ENCODE results near the gene ELOF1. TPM values are rescaled to one million over a fixed set of nuclear protein-coding genes. Genes with fewer than 3 reads are reported as not detected.
"Not testable (repeated sequence)": the region's sequence is repeated elsewhere in the genome, so short reads cannot be mapped to it uniquely, and the experiment has no call there.

Gene ELOF1
- 48.5 and 49.4 TPM in 2 replicates for total RNA-seq (2022)
- percentile 64 among the genes with signal in this experiment for Bru-seq, nascent RNA
- percentile 74 among the genes with signal in this experiment for BruChase-seq, experiment 1, labeled RNA remaining after a 2-hour chase
- BruChase-seq, experiment 2, labeled RNA remaining after a 6-hour chase: percentile 82 among the genes with signal in this experiment
- long read RNA-seq, transcript ELOF1-201 (4 exons, 1,019 nt): major isoform, 22 of 37 reads
- long read RNA-seq, partial matches to known transcripts: 9 of 37 reads
- long read RNA-seq, other reads (novel, unspliced or antisense): 5 of 37 reads

DNA sequence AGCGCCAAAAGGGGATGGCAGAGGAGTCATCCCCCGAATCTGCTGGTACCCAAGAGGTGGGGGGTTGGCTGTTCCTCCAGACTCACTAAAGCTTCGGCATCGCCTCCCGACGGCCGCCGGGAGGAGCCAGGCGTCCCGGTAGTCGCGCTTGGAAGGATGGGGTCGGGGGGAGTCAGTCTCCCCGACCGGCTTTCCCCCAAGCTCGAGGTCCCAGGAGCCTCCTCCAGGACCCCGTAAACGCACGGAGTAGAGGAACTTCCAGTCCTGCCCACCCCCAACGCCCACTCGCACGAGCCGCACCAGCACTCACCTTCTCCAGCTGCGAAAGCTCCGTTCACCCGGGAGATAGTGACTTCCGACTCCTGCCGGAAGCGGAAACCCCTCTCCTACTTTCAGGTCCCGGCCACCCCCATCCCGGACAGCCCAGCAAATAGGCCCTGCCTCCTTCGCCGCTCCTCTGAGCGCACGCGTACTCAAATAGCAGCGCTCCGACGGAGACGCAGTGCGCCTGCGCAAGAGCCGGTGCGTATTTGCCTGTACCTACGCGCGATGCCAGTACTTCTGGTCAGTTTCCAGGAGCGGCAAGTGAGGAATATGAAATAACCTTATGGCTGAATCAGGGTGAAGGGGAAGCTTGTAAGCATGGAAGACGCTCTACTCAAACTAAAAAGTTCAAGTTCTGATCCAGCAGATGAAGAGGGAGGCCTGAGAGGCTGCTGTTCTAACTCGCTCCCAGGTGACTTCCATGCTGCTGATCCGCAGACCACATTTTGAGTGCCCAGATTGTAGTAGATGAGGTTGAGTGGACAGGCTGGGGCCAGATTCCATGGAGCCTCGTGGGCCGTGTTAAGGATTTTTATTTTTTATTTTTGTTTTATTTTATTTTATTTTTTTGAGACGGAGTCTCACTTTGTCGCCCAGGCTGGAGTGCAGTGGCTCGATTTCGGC lies at the start of gene ELOF1:
Gene ELOF1, minus strand, starts transcription at position 350 of the 948 bp plus-strand sequence. CDS start 4,883 bp downstream, outside the sequence.
- H3K4me3 Mint-ChIP-seq (ENCODE audit: unreplicated experiment): peak within 1 kb of the TSS; percentile 90
- BruUV-seq (replicated peaks): TSS peak; percentile 96
- H3K36me3 Mint-ChIP-seq (ENCODE audit: insufficient read depth, unreplicated experiment): peaks cover 18% of the 10 kb centered on the region
- Histone ChIP-seq H3K27me3 (replicated peaks; ENCODE audit: control insufficient read depth, insufficient read depth, low read length) (no peaks in the 10 kb centered on the region), H3K4me1 (0 out of 2 replicates have a peak, but pooled peaks cover 5% of the 10 kb centered on the region), H3K36me3 (ENCODE audit: control insufficient read depth, insufficient read depth, low read length) (no peaks in the 10 kb centered on the region; the same call in 1 of the 2 replicates), H3K9me3 (no peaks in the 10 kb centered on the region), H3K4me3 (ENCODE audit: low read depth, low read length) (peak within 1 kb of the TSS; percentile 73)
- no peaks in the 10 kb centered on the region for H3K9me3 Mint-ChIP-seq (ENCODE audit: unreplicated experiment)
- H3K4me1 Mint-ChIP-seq (ENCODE audit: low read depth, unreplicated experiment): peaks cover 13% of the 10 kb centered on the region
- peak in 1 of 2 experiments; percentile 39 for TF ChIP-seq CTCF (IDR thresholded peaks at IDR 0.05; ENCODE audit: insufficient read depth in 1 of 2, low read depth in 1 of 2, low read length in 1 of 2, severe bottlenecking in 1 of 2, unreplicated experiment in 1 of 2)
- peak; percentile 96 to 97 for DNase-seq
- peak within 1 kb of the TSS; percentile 90 for H3K27ac Mint-ChIP-seq (ENCODE audit: unreplicated experiment)
- no peaks in the 10 kb centered on the region for H3K27me3 Mint-ChIP-seq (ENCODE audit: insufficient read depth, unreplicated experiment)
- intact Hi-C loops (cut with micrococcal nuclease; ENCODE audit: unreplicated experiment): loop anchor here (5.0 kb wide), 1 partner anchor 178 kb away; the partner anchor contains the start of gene ZNF823
- ChIA-PET CTCF (interaction anchor here (0.6 to 1.8 kb wide), 8 partner anchors 30 to 581 kb away, joined by 3 to 9 read pairs (median 4); partner anchors contain the start of genes ECSIT, EPOR and ZNF20), POLR2A (interaction anchor here (0.8 to 0.9 kb wide), 2 partner anchors 30 to 952 kb away, joined by 4 to 8 read pairs; partner anchors contain the start of gene ECSIT)

- Histone ChIP-seq H3K4me1 (no peaks in the 10 kb centered on the region), H3K4me3 (ENCODE audit: low read depth, low read length) (no peak overlapping the region), H3K36me3 (ENCODE audit: control insufficient read depth, insufficient read depth, low read length) (peaks cover 6% of the 10 kb centered on the region), H3K9me3 (peaks cover 26% of the 10 kb centered on the region), H3K27me3 (replicated peaks; ENCODE audit: control insufficient read depth, insufficient read depth, low read length) (no peaks in the 10 kb centered on the region)
- intact Hi-C loops (cut with micrococcal nuclease; ENCODE audit: unreplicated experiment): no loop called here
- peaks cover 5% of the 10 kb centered on the region for H3K4me1 Mint-ChIP-seq (ENCODE audit: low read depth, unreplicated experiment)
- TF ChIP-seq CTCF (IDR thresholded peaks at IDR 0.05; ENCODE audit: insufficient read depth in 1 of 2, low read depth in 1 of 2, low read length in 1 of 2, severe bottlenecking in 1 of 2, unreplicated experiment in 1 of 2): no peak
- H3K36me3 Mint-ChIP-seq (ENCODE audit: insufficient read depth, unreplicated experiment): peaks cover 64% of the 10 kb centered on the region
- BruUV-seq (replicated peaks): no TSS peak
- no peak overlapping the region for H3K27ac Mint-ChIP-seq (ENCODE audit: unreplicated experiment)
- no peaks in the 10 kb centered on the region for H3K27me3 Mint-ChIP-seq (ENCODE audit: insufficient read depth, unreplicated experiment)
- ChIA-PET POLR2A (no interaction called here), CTCF (no interaction called here)
- H3K4me3 Mint-ChIP-seq (ENCODE audit: unreplicated experiment): no peak overlapping the region
- peaks cover 42% of the 10 kb centered on the region for H3K9me3 Mint-ChIP-seq (ENCODE audit: unreplicated experiment)
- DNase-seq: no peak
These were observed 47.5 kb upstream of the ELOF1 start for GRCh38 chr19:11606484-11606883.

GRCh38 chr19:11599704-11600103 lies 40.7 kb upstream of the ELOF1 start:
- H3K4me3 ChIP-seq (ENCODE audit: low read depth, low read length); H3K27ac Mint-ChIP-seq (ENCODE audit: unreplicated experiment); H3K27me3 ChIP-seq (replicated peaks; ENCODE audit: control insufficient read depth, insufficient read depth, low read length); POLR2A ChIA-PET; H3K4me3 Mint-ChIP-seq (ENCODE audit: unreplicated experiment); H3K4me1 ChIP-seq; BruUV-seq (replicated peaks); H3K36me3 ChIP-seq (ENCODE audit: control insufficient read depth, insufficient read depth, low read length); intact Hi-C loops (cut with micrococcal nuclease; ENCODE audit: unreplicated experiment); H3K9me3 ChIP-seq; CTCF ChIA-PET; H3K27me3 Mint-ChIP-seq (ENCODE audit: insufficient read depth, unreplicated experiment); DNase-seq; H3K4me1 Mint-ChIP-seq (ENCODE audit: low read depth, unreplicated experiment): not testable (repeated sequence)
- peaks cover 50% of the 10 kb centered on the region for H3K36me3 Mint-ChIP-seq (ENCODE audit: insufficient read depth, unreplicated experiment)
- peaks cover 19% of the 10 kb centered on the region for H3K9me3 Mint-ChIP-seq (ENCODE audit: unreplicated experiment)

Measured in Caco-2 (cell line).